ENCODE results near the gene LRRN1. TPM values are rescaled to one million over a fixed set of nuclear protein-coding genes. Genes with fewer than 3 reads are reported as not detected.

Gene LRRN1
- under 0.01 TPM in 1 of 2 replicates, not detected in the other for total RNA-seq

DNA sequence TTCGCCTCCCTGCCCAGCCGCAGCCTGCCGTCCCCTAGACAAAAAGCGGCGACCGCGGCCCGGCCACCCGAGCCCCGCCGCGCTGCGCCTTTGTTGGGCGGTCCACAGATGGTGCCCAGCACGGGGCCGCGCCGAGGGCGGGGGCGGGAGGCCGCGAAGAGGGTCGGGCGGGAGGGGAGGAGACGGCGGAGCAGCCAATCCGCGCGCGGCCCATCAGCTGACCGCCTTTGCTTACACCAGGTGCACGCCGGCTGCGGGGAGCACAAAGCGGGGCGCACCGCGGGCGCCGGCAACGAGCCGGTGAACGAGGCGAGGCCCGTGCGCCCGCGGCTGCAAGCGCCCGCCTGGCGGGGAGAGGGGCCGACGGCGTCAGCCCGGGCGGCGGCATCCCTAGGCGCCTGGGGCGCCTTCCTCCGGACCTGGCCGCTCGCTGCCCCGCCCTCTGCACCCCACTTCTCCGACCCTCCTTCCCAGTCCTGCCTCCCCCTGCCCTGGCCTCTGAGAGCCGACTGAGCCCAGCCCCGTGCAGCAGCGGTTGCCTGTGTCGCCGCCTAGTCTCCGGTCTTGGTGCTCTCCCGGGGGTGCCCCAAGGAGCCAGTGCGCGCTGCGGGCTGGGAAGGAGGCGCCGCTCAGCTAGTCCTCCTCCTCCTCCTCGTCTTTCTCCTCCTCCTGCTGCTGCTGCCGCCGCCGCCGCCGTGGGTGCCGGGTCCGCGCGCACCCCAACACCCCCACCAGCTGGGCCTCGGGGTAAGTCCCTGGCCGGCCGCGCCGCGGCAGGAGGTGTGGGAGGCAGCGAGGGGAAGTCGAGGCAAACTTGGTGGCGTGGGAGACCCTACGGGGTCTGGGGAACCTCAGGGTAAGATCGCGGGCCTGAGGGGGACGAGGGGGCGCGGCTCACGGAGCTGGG is at the start of gene LRRN1:
TSS of gene LRRN1 (plus strand) at position 259 of the 907 bp plus-strand sequence. CDS start 45,211 bp downstream, outside the sequence.

